ENCODE measurements around the gene CAPNS1. TPM values are rescaled to one million over a fixed set of nuclear protein-coding genes. Genes with fewer than 3 reads are reported as not detected.

CAPNS1 gene
- total RNA-seq, 4 donors from 2014 or later: 153 to 179 (median 166) TPM

DNA sequence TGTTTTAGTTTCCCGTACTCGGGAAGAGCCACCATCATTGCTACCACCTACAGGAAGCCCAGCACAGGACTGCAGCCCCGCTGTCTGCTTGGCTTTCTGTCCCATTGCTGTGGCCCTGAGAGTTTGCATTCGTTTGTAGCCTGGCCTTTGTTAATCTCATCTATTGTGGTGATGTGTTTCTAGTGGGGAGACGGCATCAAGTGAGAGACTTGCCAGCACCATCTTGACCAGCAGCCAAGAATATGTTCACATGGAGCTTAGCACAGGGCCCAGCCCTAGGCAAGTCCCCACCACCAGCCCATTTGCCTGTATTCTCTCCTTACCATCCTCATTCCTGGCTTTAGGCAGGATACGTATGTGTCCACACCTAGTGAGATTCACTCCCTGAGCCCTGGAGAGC, 46.2 kb upstream of the CAPNS1 start:
- 77 to 78% methylated on average over 6 of the region's 6 CpGs for WGBS, 2 donors
- no peaks in the 10 kb centered on the region for H3K9me3 ChIP-seq
- no peak overlapping the region for H3K4me3 ChIP-seq (replicated peaks in 1 of 3)
- TF ChIP-seq POLR2A (IDR thresholded peaks at IDR 0.05): no peak
- DNase-seq: no peak
- no peaks in the 10 kb centered on the region for H3K27me3 ChIP-seq
- intact Hi-C loops (cut with DNase I): no loop called here
- no peaks in the 10 kb centered on the region for H3K4me1 ChIP-seq
- no peak overlapping the region for H3K27ac ChIP-seq
- no peaks in the 10 kb centered on the region for H3K36me3 ChIP-seq

DNA sequence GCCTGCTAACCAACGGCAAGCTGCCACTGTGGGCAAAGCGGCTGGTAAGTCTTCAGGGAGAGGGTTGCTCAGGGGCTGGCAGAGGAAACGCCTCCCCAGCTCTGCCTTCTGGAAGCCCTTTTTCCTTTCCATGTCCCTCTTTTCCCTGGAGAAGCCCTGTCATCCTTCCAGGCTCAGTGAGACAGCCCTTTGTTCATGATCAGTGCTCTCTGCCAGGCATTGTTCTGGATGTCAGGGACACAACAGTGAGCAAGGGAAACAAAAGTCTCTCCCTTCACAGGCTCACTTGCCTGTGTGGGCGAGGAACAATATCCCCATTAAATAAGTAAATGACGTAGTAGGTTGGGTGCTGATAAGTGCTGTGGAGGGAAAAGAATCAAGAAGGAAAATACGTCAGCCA, 42.8 kb upstream of the CAPNS1 start:
- intact Hi-C loops (cut with DNase I): no loop called here
- Histone ChIP-seq H3K4me3 (replicated peaks in 1 of 3) (no peak overlapping the region), H3K27me3 (no peaks in the 10 kb centered on the region), H3K9me3 (no peaks in the 10 kb centered on the region), H3K36me3 (no peaks in the 10 kb centered on the region), H3K4me1 (no peaks in the 10 kb centered on the region), H3K27ac (no peak overlapping the region)
- TF ChIP-seq, protein P1, sequence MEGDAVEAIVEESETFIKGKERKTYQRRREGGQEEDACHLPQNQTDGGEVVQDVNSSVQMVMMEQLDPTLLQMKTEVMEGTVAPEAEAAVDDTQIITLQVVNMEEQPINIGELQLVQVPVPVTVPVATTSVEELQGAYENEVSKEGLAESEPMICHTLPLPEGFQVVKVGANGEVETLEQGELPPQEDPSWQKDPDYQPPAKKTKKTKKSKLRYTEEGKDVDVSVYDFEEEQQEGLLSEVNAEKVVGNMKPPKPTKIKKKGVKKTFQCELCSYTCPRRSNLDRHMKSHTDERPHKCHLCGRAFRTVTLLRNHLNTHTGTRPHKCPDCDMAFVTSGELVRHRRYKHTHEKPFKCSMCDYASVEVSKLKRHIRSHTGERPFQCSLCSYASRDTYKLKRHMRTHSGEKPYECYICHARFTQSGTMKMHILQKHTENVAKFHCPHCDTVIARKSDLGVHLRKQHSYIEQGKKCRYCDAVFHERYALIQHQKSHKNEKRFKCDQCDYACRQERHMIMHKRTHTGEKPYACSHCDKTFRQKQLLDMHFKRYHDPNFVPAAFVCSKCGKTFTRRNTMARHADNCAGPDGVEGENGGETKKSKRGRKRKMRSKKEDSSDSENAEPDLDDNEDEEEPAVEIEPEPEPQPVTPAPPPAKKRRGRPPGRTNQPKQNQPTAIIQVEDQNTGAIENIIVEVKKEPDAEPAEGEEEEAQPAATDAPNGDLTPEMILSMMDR (IDR thresholded peaks at IDR 0.05): no peak
- TF ChIP-seq POLR2A (IDR thresholded peaks at IDR 0.05): no peak
- WGBS, 2 donors: 81 to 90% methylated on average over 6 of the region's 6 CpGs
- DNase-seq: no peak

DNA sequence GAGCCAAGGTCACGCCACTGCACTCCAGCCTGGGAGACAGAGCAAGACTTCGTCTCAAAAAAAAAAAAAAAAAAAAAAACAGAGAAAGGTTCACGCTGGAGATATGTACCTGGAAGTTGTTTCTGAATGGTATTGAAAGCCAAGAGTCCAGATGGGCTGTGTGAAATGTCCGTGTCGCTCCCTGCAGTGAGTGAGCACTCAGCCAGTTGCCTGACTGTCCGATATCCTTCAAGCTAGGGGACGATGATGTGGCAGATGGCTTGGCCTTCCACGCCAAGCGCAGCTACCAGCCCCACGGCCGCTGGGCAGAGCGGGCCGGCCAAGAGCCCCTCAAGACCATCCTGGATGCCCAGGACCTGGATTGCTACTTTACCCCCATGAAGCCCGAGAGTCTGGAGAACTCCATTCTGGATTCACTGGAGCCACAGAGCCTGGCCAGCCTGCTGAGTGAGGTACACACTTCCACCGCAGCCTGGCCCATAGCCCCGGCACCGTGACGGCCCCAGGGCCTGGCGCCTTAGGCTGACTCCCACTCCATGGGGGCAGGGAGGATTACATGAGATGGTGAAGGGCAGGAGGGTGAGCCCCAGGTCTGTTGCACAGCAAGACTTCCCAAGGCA, 40.6 kb upstream of the CAPNS1 start:
- DNase-seq: no peak
- no peak overlapping the region for H3K27ac ChIP-seq
- no peaks in the 10 kb centered on the region for H3K9me3 ChIP-seq
- 85 to 88% methylated on average over 18 to 19 of the region's 19 CpGs for WGBS, 2 donors
- H3K4me3 ChIP-seq (replicated peaks in 1 of 3): no peak overlapping the region
- no peaks in the 10 kb centered on the region for H3K27me3 ChIP-seq
- H3K36me3 ChIP-seq: no peaks in the 10 kb centered on the region
- intact Hi-C loops (cut with DNase I): no loop called here
- TF ChIP-seq, protein P1 (IDR thresholded peaks at IDR 0.05): no peak
- no peak for TF ChIP-seq POLR2A (IDR thresholded peaks at IDR 0.05)
- H3K4me1 ChIP-seq: no peaks in the 10 kb centered on the region

DNA sequence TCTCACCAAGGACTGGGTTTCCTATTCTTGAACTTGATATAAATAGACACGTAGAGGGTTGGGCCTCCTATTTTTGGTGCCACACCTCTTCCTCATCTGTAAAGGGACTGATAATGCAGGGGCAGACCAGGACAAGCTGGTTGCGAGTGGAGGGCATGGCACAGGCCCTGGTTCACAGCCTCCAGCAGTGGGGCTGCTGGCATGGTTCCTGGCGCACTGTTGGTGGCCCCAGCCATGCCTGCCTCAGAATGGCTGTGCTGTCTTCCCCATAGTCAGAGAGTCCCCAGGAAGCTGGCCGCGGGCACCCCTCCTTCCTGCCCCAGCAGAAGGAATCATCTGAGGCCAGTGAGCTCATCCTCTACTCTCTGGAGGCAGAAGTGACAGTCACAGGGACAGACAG, 39.4 kb upstream of the CAPNS1 start:
- intact Hi-C loops (cut with DNase I): no loop called here
- Histone ChIP-seq H3K36me3 (no peaks in the 10 kb centered on the region), H3K4me1 (no peaks in the 10 kb centered on the region), H3K4me3 (replicated peaks in 1 of 3) (no peak overlapping the region), H3K27ac (no peak overlapping the region), H3K9me3 (no peaks in the 10 kb centered on the region), H3K27me3 (no peaks in the 10 kb centered on the region)
- WGBS, 2 donors: 79 to 94% methylated on average over 2 to 3 of the region's 5 CpGs
- no peak for TF ChIP-seq POLR2A (IDR thresholded peaks at IDR 0.05)
- TF ChIP-seq, protein P1 (IDR thresholded peaks at IDR 0.05): no peak
- no peak for DNase-seq

DNA sequence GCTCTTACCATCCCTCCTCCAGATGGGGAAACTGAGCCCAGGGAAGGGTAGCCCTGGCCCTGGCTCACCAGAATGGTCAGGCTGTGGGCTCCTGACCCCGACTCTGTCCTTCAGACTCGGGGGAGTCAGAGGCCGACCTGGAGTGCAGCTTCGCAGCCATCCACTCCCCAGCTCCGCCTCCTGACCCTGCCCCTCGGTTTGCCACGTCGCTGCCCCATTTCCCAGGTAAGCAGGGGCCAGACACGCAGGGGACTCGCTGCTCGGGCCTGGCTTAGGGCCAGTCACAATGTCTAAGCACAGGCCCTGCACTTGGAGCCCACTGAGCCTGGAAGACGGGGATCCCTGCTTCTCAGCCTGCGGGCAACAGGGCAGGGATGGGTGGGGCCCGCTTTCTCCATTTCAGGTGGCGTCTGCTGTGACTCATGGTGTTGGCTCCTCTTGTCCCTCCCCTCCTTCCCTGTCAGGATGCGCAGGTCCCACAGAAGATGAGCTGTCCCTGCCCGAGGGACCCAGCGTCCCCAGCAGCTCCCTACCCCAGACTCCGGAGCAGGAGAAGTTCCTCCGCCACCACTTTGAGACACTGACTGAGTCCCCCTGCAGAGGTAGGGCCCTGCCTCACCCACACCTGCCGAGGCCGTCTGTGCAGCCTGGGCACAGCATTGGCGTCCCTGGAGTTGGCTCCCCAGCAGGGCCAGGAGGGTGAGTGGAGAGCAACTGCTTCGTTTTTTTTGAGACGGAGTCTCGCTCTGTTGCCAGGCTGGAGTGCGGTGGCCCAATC, 38.1 kb upstream of the CAPNS1 start:
- DNase-seq: no peak
- WGBS, 2 donors: 89 to 100% methylated on average over 3 to 25 of the region's 27 CpGs
- Histone ChIP-seq H3K36me3 (no peaks in the 10 kb centered on the region), H3K4me1 (no peaks in the 10 kb centered on the region), H3K27ac (no peak overlapping the region), H3K4me3 (replicated peaks in 1 of 3) (no peak overlapping the region), H3K9me3 (no peaks in the 10 kb centered on the region), H3K27me3 (no peaks in the 10 kb centered on the region)
- intact Hi-C loops (cut with DNase I): no loop called here
- no peak for TF ChIP-seq POLR2A (IDR thresholded peaks at IDR 0.05)
- TF ChIP-seq, protein P1 (IDR thresholded peaks at IDR 0.05): no peak

Data from thyroid gland (tissue), 4 donors.